Loucy (cell line): ENCODE data around the gene SARNP.

Experiments
- H2AFZ ChIP-seq: fragments of 200-600 bp; sonication (generic); 2 replicates; pipeline ENCODE4 v1.6.0; 2016; ENCODE audit warnings: antibody characterized with exemption, mild to moderate bottlenecking, low read length, moderate library complexity
- H3F3A ChIP-seq: fragments of 200-600 bp; 2 replicates; pipeline ENCODE4 v1.6.0; 2016; ENCODE audit warnings: antibody characterized with exemption, low read depth, mild to moderate bottlenecking
- H3K27me3 ChIP-seq: fragments of 200-600 bp; sonication (generic); 2 replicates; pipeline ENCODE4 v1.6.1; 2014; ENCODE audit warnings: low read length, mild to moderate bottlenecking; ENCODE audit not compliant: insufficient read depth, poor library complexity, severe bottlenecking
- H3K36me3 ChIP-seq: fragments of 200-600 bp; sonication (generic); 2 replicates; pipeline ENCODE4 v1.6.1; 2016; ENCODE audit warnings: low read length; ENCODE audit not compliant: insufficient read depth
- H3K4me1 ChIP-seq: fragments of 200-600 bp; sonication (generic); 2 replicates; pipeline ENCODE4 v1.5.1; 2014; ENCODE audit warnings: low read length, mild to moderate bottlenecking; ENCODE audit not compliant: insufficient read depth, poor library complexity, severe bottlenecking
- H3K4me2 ChIP-seq: fragments of 200-600 bp; sonication (generic); 2 replicates; pipeline ENCODE4 v1.6.0; 2014; ENCODE audit warnings: antibody characterized with exemption, low read length, low read depth, mild to moderate bottlenecking; ENCODE audit not compliant: poor library complexity, severe bottlenecking
- H3K4me3 ChIP-seq: fragments of 200-600 bp; sonication (generic); 2 replicates; pipeline ENCODE4 v1.5.1; 2014; ENCODE audit warnings: low read length, mild to moderate bottlenecking, mixed read lengths; ENCODE audit not compliant: poor library complexity, severe bottlenecking
- H3K79me2 ChIP-seq: fragments of 200-600 bp; sonication (generic); 2 replicates; pipeline ENCODE4 v1.6.1; 2014; ENCODE audit warnings: low read length; ENCODE audit not compliant: insufficient read depth
- H3K9ac ChIP-seq: fragments of 200-600 bp; sonication (generic); 2 replicates; pipeline ENCODE4 v1.6.0; 2014; ENCODE audit warnings: mild to moderate bottlenecking, low read depth, low read length, moderate library complexity; ENCODE audit not compliant: poor library complexity, severe bottlenecking
- H3K9me2 ChIP-seq: fragments of 200-600 bp; sonication (generic); replicated peaks from 2 replicates; pipeline ENCODE4 v1.6.1; 2016; ENCODE audit warnings: low read depth, low read length, mixed read lengths
- H3K9me3 ChIP-seq: fragments of 200-600 bp; sonication (generic); 2 replicates; pipeline ENCODE4 v1.6.1; 2014; ENCODE audit warnings: mild to moderate bottlenecking, antibody characterized with exemption, low read length, low read depth; ENCODE audit not compliant: insufficient read depth
- H4K20me1 ChIP-seq: fragments of 200-600 bp; sonication (generic); 2 replicates; pipeline ENCODE4 v1.6.0; 2014; ENCODE audit warnings: antibody characterized with exemption, low read length, mild to moderate bottlenecking; ENCODE audit not compliant: insufficient read depth, poor library complexity, severe bottlenecking
- CTCF ChIP-seq: fragments of 200-600 bp; sonication (generic); conservative IDR thresholded peaks from 2 replicates; pipeline ENCODE4 v1.5.1; 2014; ENCODE audit warnings: mild to moderate bottlenecking, antibody characterized with exemption, low read length
- EZH2phosphoT487 ChIP-seq: fragments of 200-600 bp; IDR thresholded peaks from 2 replicates; pipeline ENCODE4 v1.6.1; 2018; ENCODE audit warnings: antibody characterized with exemption, mild to moderate bottlenecking, moderate library complexity, borderline replicate concordance

The SARNP gene

DNA sequence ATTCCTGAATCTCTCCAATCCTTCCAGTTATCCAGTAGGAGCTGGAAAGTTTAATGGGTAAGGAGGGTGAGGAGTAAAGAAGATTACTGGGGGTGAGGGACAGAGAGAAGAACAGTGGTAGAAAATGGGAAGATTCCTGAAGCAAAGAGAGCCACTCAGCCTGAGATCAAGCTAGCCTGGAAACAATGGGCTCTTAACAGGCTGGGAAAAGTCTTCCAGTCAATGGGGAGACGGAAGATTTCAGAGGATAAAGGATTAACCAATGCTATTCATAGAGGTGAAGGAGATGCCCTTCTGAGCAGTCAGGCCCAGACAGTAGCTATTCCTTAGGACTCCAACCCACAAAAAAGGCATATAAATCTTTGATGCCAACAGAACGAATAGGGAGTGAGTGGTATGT, 59.8 kb downstream of the SARNP start:
- Histone ChIP-seq H3F3A (peaks cover 2% of the 10 kb centered on the region; the same call in 1 of the 2 replicates), H3K9ac (no peak overlapping the region), H3K79me2 (no peaks in the 10 kb centered on the region; the same call in 1 of the 2 replicates), H3K4me1 (no peaks in the 10 kb centered on the region), H4K20me1 (peaks cover 4% of the 10 kb centered on the region), H3K36me3 (peaks cover 85% of the 10 kb centered on the region), H3K9me3 (peaks cover 5% of the 10 kb centered on the region; the same call in 1 of the 2 replicates), H3K4me2 (no peak overlapping the region), H3K9me2 (no peaks in the 10 kb centered on the region), H3K4me3 (no peak overlapping the region), H3K27me3 (no peaks in the 10 kb centered on the region), H2AFZ (no peak overlapping the region)
- TF ChIP-seq EZH2phosphoT487 (no peak), CTCF (no peak)

DNA sequence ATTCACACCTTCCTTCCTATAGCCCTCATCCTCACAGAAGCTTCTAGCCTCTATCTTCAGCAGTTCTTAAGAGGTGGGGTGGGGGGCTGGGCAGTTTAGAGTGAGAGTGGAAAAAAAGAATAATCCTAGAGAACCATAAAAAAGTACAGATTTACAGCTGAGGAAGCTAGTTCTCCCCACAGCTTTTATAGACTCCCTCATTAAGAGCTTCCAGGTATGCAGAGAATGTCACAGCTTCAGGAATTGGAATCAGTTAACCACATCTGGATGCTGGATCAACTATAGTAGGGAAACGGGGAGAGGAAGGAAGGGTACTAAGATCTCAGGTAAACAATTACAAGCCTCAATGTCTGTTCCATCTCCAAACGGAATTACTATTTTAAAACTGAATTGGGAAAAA, 62.3 kb downstream of the SARNP start:
- TF ChIP-seq EZH2phosphoT487 (no peak), CTCF (no peak)
- peaks cover 10% of the 10 kb centered on the region for H4K20me1 ChIP-seq

GRCh38 chr12:55748230-55748993, 69.1 kb downstream of the SARNP start:
- peaks cover 56% of the 10 kb centered on the region; the same call in 1 of the 2 replicates for H3K36me3 ChIP-seq
- H3F3A ChIP-seq: peaks cover 3% of the 10 kb centered on the region; the same call in 1 of the 2 replicates
- H3K4me3 ChIP-seq: peak overlapping the region; percentile 85
- H2AFZ ChIP-seq: no peak overlapping the region
- H3K79me2 ChIP-seq: peaks cover 55% of the 10 kb centered on the region
- no peaks in the 10 kb centered on the region for H3K9me3 ChIP-seq
- peaks cover 31% of the 10 kb centered on the region for H3K4me1 ChIP-seq
- no peak for TF ChIP-seq CTCF
- no peak for TF ChIP-seq EZH2phosphoT487
- no peaks in the 10 kb centered on the region for H3K9me2 ChIP-seq
- H3K9ac ChIP-seq: no peak overlapping the region
- H4K20me1 ChIP-seq: peaks cover 46% of the 10 kb centered on the region
- peak overlapping the region; percentile 94 for H3K4me2 ChIP-seq
- H3K27me3 ChIP-seq: no peaks in the 10 kb centered on the region

More for the DNA sequence above, 62.3 kb downstream of the SARNP start:
- Histone ChIP-seq H3K79me2 (peaks cover 4% of the 10 kb centered on the region; the same call in 1 of the 2 replicates), H3K9me3 (peaks cover 5% of the 10 kb centered on the region; the same call in 1 of the 2 replicates), H3K27me3 (no peaks in the 10 kb centered on the region), H3K4me2 (no peak overlapping the region), H3F3A (peaks cover 2% of the 10 kb centered on the region; the same call in 1 of the 2 replicates), H2AFZ (no peak overlapping the region), H3K36me3 (peaks cover 98% of the 10 kb centered on the region), H3K9ac (no peak overlapping the region), H3K4me3 (no peak overlapping the region), H3K9me2 (no peaks in the 10 kb centered on the region), H3K4me1 (no peaks in the 10 kb centered on the region)
